VCaP (cell line): ENCODE results near the gene IFNL2.
"Not testable (repeated sequence)": the region's sequence is repeated elsewhere in the genome, so short reads cannot be mapped to it uniquely, and the experiment has no call there.

ENCODE experiments used
- H3K27ac ChIP-seq: fragments of 450-650 bp; 2 replicates; pipeline ENCODE4 v1.5.1; 2017
- TF ChIP-seq, protein P1 (sequence below): fragments of 450-650 bp; conservative IDR thresholded peaks from 2 replicates; pipeline ENCODE4 v1.5.1; 2017; ENCODE audit warnings: mild to moderate bottlenecking, moderate library complexity

IFNL2 gene

DNA sequence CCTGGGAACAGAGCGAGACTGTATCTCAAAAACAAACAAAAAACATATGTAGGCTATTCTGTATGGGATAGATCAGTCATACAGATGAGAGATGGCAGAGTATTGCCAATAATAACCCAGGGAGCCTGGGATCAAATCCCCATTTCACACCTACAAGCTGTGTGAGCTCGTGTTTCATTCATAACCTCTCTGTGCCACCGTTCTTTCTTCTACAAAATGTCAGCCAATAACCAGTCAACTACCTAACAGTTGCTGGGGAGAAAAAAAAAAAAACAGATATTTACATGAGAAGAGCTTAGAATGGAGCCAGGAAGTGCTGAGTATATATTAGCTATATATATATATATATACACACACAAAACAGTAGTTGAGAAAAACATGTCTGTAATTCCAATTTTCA is 6.5 kb upstream of the IFNL2 start:
- TF ChIP-seq, protein P1, sequence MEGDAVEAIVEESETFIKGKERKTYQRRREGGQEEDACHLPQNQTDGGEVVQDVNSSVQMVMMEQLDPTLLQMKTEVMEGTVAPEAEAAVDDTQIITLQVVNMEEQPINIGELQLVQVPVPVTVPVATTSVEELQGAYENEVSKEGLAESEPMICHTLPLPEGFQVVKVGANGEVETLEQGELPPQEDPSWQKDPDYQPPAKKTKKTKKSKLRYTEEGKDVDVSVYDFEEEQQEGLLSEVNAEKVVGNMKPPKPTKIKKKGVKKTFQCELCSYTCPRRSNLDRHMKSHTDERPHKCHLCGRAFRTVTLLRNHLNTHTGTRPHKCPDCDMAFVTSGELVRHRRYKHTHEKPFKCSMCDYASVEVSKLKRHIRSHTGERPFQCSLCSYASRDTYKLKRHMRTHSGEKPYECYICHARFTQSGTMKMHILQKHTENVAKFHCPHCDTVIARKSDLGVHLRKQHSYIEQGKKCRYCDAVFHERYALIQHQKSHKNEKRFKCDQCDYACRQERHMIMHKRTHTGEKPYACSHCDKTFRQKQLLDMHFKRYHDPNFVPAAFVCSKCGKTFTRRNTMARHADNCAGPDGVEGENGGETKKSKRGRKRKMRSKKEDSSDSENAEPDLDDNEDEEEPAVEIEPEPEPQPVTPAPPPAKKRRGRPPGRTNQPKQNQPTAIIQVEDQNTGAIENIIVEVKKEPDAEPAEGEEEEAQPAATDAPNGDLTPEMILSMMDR, result no peak
- H3K27ac ChIP-seq, result no peak overlapping the region

DNA sequence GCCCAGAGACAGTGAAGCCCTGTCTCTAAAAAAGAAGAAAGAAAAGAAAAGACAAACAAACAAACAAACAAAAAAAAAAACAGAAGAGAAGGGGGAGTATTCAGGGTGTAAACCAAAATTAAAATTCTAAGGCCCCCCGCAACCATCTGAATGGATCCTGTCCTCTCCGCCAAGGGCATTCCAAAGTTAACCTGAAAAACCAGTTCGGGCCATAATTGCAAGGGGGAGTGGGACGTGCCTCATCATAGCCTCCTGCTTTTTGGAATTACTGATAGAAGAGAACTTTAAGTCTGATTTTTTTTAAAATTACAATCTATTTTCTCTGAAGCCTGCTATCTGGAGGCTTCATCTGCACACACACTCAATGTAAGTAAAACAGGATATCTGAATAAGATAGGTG is 5.7 kb upstream of the IFNL2 start:
- no peak overlapping the region for H3K27ac ChIP-seq
- TF ChIP-seq, protein P1, result no peak

DNA sequence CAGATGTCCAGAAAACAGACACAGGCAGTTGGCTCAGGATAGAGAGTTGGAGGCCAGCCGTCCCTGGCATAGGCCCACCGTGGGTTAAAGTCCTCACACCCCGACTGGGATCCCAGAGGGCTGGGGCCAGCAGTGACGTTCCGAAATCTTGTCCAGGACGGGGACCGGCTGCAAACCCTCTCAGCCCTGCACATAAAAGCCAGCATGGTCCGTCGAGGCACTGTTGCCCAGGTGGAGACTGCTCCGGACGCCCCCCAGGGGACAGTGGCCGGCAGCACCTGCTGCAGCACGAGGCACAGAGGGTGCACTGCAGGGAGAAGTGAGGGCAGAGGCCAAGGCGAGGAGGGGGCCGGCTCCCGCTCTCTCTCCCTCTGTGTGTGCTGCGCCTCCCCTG is 4.3 kb upstream of the IFNL2 start:
- TF ChIP-seq, protein P1, result no peak
- no peak overlapping the region for H3K27ac ChIP-seq

DNA sequence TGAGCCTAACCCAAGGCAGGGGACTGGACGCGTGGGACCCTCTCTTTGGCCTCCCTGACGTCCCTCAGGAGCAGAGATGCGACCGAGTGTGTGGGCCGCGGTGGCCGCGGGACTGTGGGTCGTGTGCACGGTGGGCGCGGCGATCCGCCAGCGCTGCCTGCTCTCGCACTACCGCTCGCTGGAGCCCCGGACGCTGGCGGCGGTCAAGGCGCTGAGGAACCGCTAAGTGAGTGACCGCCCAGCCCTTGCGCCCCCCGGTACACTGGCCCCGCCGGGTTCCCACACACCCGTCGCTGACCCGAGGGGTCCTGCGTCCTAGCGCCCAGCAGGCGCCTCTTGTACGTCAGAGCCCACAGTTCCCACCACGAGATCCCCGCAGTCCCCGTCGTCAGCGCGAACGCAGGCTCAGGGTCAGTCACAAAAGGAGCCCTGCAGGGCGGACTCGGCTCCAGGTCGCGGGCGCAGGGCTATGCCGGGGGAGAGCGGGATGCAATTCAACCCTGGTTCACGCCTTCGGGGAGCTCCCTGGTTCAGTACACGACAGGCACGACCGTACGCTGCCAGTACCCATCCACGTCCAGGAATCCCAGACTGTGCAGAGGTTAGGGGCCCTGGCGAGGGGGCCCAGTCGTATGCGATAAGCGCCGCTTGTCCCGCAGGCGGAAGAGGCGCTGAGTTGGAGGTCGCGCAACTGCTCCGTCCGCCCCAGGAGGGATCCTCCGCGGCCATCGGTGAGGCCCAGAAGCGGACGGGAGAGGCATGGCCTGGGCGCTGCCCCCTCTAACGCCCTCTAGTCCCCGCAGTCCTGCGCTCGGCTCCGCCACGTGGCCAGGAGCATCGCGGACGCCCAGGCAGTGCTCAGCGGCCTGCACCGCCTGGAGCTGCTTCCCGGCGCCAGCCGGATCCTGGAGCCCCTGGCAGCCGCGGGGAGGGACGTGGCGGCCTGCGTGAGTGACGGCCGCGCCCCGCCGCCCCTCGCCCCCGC is 3.6 kb upstream of the IFNL2 start:
- TF ChIP-seq, protein P1, result no peak
- H3K27ac ChIP-seq, result no peak overlapping the region

DNA sequence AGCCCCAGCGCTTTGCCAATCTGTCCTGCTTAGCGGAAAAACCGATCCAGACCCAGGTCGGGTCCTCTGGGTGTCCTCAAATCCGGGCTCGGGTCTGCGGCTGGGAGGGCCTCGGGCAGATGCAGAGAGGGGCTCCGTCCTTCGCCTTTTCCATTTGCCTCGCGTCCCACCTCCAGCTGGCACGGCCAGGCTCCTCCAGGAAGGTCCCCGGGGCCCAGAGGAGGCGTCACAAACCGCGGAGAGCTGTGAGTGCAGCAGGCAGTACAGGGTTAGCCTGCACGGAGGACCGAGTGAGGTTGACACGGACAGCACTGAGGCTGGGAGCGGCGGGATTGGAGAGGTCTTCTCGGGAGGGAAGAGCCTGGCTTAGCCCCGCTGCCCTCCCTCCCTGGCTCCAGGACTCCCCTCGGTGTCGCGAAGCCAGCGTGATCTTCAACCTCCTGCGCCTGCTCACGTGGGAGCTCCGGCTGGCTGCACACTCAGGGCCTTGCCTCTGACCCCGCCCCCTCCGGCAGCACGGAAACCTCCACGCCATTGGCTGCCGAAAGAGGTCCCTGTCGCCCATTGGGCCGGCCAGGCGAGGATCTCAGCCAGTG is 2.8 kb upstream of the IFNL2 start:
- TF ChIP-seq, protein P1, result no peak
- no peak overlapping the region for H3K27ac ChIP-seq

DNA sequence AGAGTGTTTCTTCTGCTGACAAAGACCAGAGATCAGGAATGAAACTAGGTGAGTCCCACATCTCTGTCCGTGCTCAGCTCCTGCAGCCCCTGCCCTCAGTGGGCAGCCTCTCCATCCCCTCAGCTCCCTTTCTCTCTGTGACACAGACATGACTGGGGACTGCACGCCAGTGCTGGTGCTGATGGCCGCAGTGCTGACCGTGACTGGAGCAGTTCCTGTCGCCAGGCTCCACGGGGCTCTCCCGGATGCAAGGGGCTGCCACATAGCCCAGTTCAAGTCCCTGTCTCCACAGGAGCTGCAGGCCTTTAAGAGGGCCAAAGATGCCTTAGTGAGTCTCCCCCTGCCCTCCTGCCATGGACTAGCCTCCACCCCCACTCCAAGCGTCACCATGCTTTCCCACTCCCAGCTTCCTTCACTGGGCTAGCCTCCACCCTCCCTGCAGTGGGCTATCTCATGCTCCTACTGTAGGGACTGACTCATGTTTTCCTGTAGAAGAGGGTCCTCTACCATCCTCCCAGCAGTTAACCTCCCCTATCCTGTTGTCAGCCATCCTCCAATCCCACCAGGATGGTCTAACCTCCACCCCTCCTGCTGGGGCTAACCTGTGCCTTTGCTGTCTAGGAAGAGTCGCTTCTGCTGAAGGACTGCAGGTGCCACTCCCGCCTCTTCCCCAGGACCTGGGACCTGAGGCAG is 481 bp downstream of the IFNL2 start:
- not testable (repeated sequence) for H3K27ac ChIP-seq

DNA sequence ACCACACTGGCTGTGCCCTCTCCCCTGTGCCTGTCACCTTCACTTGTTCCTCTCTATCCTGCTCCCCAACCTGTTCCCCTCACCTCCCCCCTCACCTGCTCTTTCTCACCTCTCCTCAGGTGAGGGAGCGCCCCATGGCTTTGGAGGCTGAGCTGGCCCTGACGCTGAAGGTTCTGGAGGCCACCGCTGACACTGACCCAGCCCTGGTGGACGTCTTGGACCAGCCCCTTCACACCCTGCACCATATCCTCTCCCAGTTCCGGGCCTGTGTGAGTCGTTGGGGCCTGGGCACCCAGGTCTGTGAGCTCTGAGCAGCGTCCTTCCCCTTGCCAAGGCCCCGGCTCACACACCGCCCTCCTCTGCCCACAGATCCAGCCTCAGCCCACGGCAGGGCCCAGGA is 1.2 kb downstream of the IFNL2 start:
- not testable (repeated sequence) for H3K27ac ChIP-seq

DNA sequence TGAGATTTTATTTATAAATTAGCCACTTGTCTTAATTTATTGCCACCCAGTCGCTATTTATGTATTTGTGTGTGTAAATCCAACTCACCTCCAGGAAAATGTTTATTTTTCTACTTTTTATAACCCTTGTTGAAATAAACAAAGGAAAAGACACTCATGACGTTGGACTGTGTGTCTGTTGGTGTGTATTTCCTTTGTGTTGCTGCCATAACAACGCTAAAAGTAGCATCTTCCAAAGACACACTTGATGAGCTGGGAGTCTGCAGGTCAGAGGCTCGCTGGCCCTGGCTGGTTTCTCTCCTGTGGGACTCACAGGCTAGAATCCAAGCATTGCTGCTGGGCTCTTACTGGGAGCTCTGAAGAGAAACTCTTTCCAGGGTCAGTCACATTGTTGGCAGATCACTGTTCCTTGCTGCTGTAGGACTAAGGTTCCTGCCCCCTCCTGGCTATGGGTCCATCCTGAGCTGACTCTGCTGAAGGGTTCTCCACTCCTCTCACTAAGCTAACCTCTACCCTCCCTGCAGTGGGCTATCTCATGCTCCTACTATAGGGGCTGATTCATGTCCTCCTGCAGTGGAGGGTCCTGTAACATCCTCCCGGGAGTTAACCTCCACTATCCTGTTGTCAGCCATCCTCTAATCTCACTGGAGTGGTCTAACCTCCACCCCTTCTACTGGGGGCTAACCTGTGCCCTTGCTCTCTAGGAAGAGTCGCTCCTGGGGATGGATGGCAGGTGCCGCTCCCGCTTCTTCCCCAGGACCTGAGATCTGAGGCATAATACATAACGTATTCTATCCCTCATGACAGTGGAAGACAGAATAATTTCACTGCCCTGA is 2.1 kb downstream of the IFNL2 start:
- H3K27ac ChIP-seq, result no peak overlapping the region
- TF ChIP-seq, protein P1, result no peak

GRCh38 chr19:39273859-39274258 is 5.7 kb downstream of the IFNL2 start:
- H3K27ac ChIP-seq, result not testable (repeated sequence)
